Activated T-cell treated with anti-CD3 and anti-CD28 coated beads for 1 hour (primary cell): Measurements from ENCODE around the gene LAMTOR2.
"Not testable (repeated sequence)": the region's sequence is repeated elsewhere in the genome, so short reads cannot be mapped to it uniquely, and the experiment has no call there.

Source experiments
- DNase-seq: peaks from one replicate; pipeline ENCODE4 v3.0.0-alpha.2; 2020; ENCODE audit warnings: low read depth

The LAMTOR2 gene

GRCh38 chr1:156054500-156055280, at the start of gene LAMTOR2:
LAMTOR2 (plus strand) TSS chr1:156054782; CDS start chr1:156054890, 108 bp downstream.
- peak; percentile 96 for DNase-seq

GRCh38 chr1:156004843-156005584, 49.6 kb upstream of the LAMTOR2 start:
- DNase-seq, result no peak

GRCh38 chr1:156006666-156007376, 47.8 kb upstream of the LAMTOR2 start:
- no peak for DNase-seq

- DNase-seq, result no peak
These were observed 45.2 kb upstream of the LAMTOR2 start for GRCh38 chr1:156009404-156009803.

GRCh38 chr1:156012051-156012817, 42.3 kb upstream of the LAMTOR2 start:
- DNase-seq, result no peak

- DNase-seq, result no peak
These were observed 39.8 kb upstream of the LAMTOR2 start for GRCh38 chr1:156014829-156015228.

- DNase-seq, result no peak
These were observed 34.7 kb upstream of the LAMTOR2 start for GRCh38 chr1:156019946-156020292.

GRCh38 chr1:156020293-156021092, 34.1 kb upstream of the LAMTOR2 start, which contains the start of gene SSR2:
SSR2 (minus strand) TSS chr1:156020951; CDS start chr1:156020167, 784 bp downstream.
- peak; percentile 70 for DNase-seq

- no peak for DNase-seq
These were observed 33.5 kb upstream of the LAMTOR2 start for GRCh38 chr1:156021093-156021428.

- no peak for DNase-seq
These were observed 32.6 kb upstream of the LAMTOR2 start for GRCh38 chr1:156021954-156022353.

GRCh38 chr1:156024801-156025200, 29.8 kb upstream of the LAMTOR2 start:
- DNase-seq, result no peak

- DNase-seq, result no peak
These were observed 28.7 kb upstream of the LAMTOR2 start for GRCh38 chr1:156025876-156026275.

GRCh38 chr1:156026588-156026987, 28.0 kb upstream of the LAMTOR2 start:
- DNase-seq, result no peak

- DNase-seq, result no peak
These were observed 21.6 kb upstream of the LAMTOR2 start for GRCh38 chr1:156033011-156033410.

GRCh38 chr1:156034991-156035390, 19.6 kb upstream of the LAMTOR2 start:
- DNase-seq, result not testable (repeated sequence)

GRCh38 chr1:156042828-156043227, 11.8 kb upstream of the LAMTOR2 start:
- DNase-seq, result no peak

GRCh38 chr1:156045076-156045475, 9.5 kb upstream of the LAMTOR2 start:
- DNase-seq, result no peak

GRCh38 chr1:156048663-156049258, 5.8 kb upstream of the LAMTOR2 start:
- no peak for DNase-seq

- DNase-seq, result no peak
These were observed 4.2 kb upstream of the LAMTOR2 start for GRCh38 chr1:156050376-156050775.

GRCh38 chr1:156051011-156051725, 3.4 kb upstream of the LAMTOR2 start:
- DNase-seq, result no peak
